Peyer's patch (tissue), 4 donors: ENCODE data around the gene SLC39A9.

ENCODE experiments used
- POLR2A ChIP-seq, 2 donors: fragments of 450-650 bp; IDR thresholded peaks; one replicate each; pipeline ENCODE4 v1.5.1; 2017; ENCODE audit warnings: antibody characterized with exemption in 2 of 2, mild to moderate bottlenecking in 2 of 2, moderate library complexity in 2 of 2
- TF ChIP-seq, protein P1 (sequence below), 6 experiments: fragments of 450-650 bp in 4 of 6; fragments of 200-600 bp in 2 of 6; sonication (generic) in 1 of 6; IDR thresholded peaks; one replicate each; pipeline ENCODE4 v1.5.1; 2017 to 2019; ENCODE audit warnings: antibody characterized with exemption in 6 of 6, mild to moderate bottlenecking in 3 of 6, moderate library complexity in 1 of 6

- TF ChIP-seq, protein P1, sequence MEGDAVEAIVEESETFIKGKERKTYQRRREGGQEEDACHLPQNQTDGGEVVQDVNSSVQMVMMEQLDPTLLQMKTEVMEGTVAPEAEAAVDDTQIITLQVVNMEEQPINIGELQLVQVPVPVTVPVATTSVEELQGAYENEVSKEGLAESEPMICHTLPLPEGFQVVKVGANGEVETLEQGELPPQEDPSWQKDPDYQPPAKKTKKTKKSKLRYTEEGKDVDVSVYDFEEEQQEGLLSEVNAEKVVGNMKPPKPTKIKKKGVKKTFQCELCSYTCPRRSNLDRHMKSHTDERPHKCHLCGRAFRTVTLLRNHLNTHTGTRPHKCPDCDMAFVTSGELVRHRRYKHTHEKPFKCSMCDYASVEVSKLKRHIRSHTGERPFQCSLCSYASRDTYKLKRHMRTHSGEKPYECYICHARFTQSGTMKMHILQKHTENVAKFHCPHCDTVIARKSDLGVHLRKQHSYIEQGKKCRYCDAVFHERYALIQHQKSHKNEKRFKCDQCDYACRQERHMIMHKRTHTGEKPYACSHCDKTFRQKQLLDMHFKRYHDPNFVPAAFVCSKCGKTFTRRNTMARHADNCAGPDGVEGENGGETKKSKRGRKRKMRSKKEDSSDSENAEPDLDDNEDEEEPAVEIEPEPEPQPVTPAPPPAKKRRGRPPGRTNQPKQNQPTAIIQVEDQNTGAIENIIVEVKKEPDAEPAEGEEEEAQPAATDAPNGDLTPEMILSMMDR (IDR thresholded peaks at IDR 0.05) = no peak
- TF ChIP-seq POLR2A (IDR thresholded peaks at IDR 0.05) = no peak
Observed at GRCh38 chr14:69376439-69376838, 22.1 kb upstream of the SLC39A9 start.
